VCaP (cell line): ENCODE measurements around the gene SMC2.

Experiments
- H3K27ac ChIP-seq: fragments of 450-650 bp; 2 replicates; pipeline ENCODE4 v1.5.1; 2017
- CTCF ChIP-seq: fragments of 450-650 bp; conservative IDR thresholded peaks from 2 replicates; pipeline ENCODE4 v1.5.1; 2017; ENCODE audit warnings: mild to moderate bottlenecking, moderate library complexity

The SMC2 gene

GRCh38 chr9:104104360-104104759 is 10.3 kb downstream of the SMC2 start:
- H3K27ac ChIP-seq: no peak overlapping the region
- TF ChIP-seq CTCF: no peak

- no peak for TF ChIP-seq CTCF
- H3K27ac ChIP-seq: no peak overlapping the region
Measured at GRCh38 chr9:104107799-104108198, 13.7 kb downstream of the SMC2 start.

GRCh38 chr9:104108315-104108714 is 14.2 kb downstream of the SMC2 start:
- TF ChIP-seq CTCF: no peak
- no peak overlapping the region for H3K27ac ChIP-seq

- H3K27ac ChIP-seq: no peak overlapping the region
- TF ChIP-seq CTCF: no peak
Measured at GRCh38 chr9:104110509-104110908, 16.4 kb downstream of the SMC2 start.

GRCh38 chr9:104118916-104119315 is 24.8 kb downstream of the SMC2 start:
- TF ChIP-seq CTCF: no peak
- no peak overlapping the region for H3K27ac ChIP-seq

GRCh38 chr9:104121022-104121421 is 26.9 kb downstream of the SMC2 start:
- TF ChIP-seq CTCF: no peak

GRCh38 chr9:104138243-104138868 is 44.2 kb downstream of the SMC2 start:
- no peak overlapping the region for H3K27ac ChIP-seq
- TF ChIP-seq CTCF: no peak

More at GRCh38 chr9:104121022-104121421, 26.9 kb downstream of the SMC2 start:
- H3K27ac ChIP-seq: no peak overlapping the region
